Measurements from ENCODE around the gene ITM2B.

The ITM2B gene

DNA sequence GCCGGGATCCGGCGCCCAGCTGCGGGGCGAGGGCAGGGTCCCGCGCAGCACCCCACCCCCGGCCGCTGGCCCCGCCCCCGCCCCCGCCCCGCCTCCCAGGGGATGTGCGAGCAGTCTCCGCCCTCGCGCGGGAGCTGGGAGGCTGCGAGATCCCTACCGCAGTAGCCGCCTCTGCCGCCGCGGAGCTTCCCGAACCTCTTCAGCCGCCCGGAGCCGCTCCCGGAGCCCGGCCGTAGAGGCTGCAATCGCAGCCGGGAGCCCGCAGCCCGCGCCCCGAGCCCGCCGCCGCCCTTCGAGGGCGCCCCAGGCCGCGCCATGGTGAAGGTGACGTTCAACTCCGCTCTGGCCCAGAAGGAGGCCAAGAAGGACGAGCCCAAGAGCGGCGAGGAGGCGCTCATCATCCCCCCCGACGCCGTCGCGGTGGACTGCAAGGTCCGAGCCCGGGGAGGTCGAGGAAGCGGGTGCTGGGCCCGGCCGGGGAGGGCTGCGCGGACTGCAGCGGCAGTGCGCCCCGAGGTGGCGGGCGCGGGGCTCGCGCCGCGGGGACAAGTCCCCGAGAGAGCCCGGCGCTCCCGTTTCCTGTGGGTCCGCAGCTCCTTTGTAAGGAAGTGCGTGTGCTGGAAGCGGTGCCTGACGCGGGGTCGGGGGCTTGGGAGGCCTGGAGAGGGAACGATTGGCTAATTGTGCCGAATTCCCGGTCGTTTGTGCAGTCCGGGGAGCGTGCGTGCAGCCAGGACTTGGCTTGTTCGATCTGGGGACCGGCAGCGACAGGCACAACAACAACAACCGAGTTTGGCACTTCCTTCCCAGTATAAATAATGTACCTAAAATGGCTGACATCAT is at the start of gene ITM2B:
ITM2B (plus strand) TSS at position 161 of the 843 bp plus-strand sequence; CDS start at position 316, 155 bp downstream.
- peak within 1 kb of the TSS; percentile 91 for H3K27ac ChIP-seq

GRCh38 chr13:48184260-48184659 is 48.7 kb upstream of the ITM2B start:
- no peak for TF ChIP-seq ZFX (IDR thresholded peaks at IDR 0.05)
- TF ChIP-seq, protein P1, sequence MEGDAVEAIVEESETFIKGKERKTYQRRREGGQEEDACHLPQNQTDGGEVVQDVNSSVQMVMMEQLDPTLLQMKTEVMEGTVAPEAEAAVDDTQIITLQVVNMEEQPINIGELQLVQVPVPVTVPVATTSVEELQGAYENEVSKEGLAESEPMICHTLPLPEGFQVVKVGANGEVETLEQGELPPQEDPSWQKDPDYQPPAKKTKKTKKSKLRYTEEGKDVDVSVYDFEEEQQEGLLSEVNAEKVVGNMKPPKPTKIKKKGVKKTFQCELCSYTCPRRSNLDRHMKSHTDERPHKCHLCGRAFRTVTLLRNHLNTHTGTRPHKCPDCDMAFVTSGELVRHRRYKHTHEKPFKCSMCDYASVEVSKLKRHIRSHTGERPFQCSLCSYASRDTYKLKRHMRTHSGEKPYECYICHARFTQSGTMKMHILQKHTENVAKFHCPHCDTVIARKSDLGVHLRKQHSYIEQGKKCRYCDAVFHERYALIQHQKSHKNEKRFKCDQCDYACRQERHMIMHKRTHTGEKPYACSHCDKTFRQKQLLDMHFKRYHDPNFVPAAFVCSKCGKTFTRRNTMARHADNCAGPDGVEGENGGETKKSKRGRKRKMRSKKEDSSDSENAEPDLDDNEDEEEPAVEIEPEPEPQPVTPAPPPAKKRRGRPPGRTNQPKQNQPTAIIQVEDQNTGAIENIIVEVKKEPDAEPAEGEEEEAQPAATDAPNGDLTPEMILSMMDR (conservative IDR thresholded peaks at IDR 0.05): no peak
- H3K27ac ChIP-seq: no peak overlapping the region

More for the DNA sequence above, at the start of gene ITM2B:
- TF ChIP-seq, protein P1 (conservative IDR thresholded peaks at IDR 0.05): peak; percentile 58
- TF ChIP-seq ZFX (IDR thresholded peaks at IDR 0.05): peak; percentile 56

DNA sequence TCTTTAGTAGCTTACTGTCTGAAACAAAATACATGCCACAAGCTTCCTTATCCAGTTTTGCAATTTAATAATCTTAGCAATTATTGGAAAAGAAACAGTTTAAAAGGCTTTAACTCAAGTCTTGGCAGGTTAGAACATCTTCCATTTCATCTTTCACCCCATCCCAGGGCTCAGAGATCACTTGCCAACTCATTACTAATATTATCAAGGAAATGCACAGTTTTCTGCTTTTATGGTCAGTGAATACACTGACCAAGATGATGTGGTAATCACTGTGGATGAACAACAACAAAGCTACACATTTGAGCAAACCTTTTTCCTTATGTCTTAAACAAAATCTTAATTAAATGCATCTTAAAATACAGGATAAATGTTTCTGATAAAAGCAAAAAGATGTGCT is 48.0 kb upstream of the ITM2B start:
- no peak overlapping the region for H3K27ac ChIP-seq
- TF ChIP-seq, protein P1 (conservative IDR thresholded peaks at IDR 0.05): no peak
- no peak for TF ChIP-seq ZFX (IDR thresholded peaks at IDR 0.05)

DNA sequence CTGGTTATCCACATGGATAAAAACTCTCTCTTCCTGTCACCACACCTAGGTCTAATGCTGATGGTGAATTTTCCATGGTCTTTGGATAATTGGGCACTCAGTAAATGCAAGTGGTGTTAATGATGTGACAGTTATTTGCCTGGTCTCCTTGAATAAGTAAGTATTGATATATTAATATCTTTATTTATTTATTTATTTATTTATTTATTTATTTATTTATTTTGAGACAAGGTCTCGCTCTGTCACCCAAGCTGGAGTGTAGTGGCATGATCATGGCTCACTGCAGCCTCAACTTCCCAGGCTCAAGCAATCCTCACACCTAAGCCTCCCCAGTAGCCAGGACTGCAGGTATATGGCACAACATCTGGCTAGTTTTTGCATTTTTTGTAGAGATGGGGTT is 46.3 kb upstream of the ITM2B start:
- H3K27ac ChIP-seq: no peak overlapping the region

DNA sequence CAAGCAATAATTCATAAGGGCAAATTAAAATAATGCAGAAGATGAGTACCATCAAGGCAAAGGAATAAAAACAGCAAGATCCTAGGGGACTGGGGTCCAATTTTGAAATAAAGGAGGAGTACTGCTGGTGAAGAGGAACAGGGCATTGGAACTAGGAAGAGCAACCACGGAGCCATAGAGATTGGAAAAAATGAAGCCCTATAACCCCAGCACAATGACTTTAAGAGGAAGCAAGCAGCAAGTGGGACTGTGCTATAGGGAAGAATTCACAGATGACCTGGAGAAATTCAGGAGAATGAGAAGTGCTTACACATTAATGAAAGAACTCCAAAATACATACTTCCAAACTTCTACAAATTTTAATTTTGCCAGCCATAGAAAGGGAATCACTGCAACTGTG is 44.9 kb upstream of the ITM2B start:
- TF ChIP-seq, protein P1 (conservative IDR thresholded peaks at IDR 0.05): no peak
- TF ChIP-seq ZFX (IDR thresholded peaks at IDR 0.05): no peak
- H3K27ac ChIP-seq: no peak overlapping the region

More for the DNA sequence above, 46.3 kb upstream of the ITM2B start:
- TF ChIP-seq, protein P1 (conservative IDR thresholded peaks at IDR 0.05): no peak
- TF ChIP-seq ZFX (IDR thresholded peaks at IDR 0.05): no peak

DNA sequence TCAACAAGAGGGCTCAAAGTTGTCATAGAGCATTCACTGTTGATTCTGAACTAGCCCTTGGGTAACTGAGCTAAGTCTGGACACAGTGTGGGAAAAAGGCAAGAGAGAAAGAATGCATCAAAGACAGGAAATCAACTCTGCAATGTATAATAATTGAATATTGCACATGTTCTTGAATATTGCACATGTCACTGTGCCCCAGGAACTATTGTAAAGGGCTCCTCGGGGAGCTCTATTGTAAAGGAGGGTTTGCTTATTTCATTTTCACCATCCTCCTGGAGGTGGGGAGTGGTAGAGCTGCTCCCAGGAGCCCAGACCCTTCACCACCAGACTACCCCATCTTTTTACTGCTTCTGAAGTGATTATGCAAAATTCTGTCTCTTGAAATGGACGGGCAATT is 44.4 kb upstream of the ITM2B start:
- no peak for TF ChIP-seq ZFX (IDR thresholded peaks at IDR 0.05)
- TF ChIP-seq, protein P1 (conservative IDR thresholded peaks at IDR 0.05): no peak
- H3K27ac ChIP-seq: no peak overlapping the region

GRCh38 chr13:48189171-48189570 is 43.8 kb upstream of the ITM2B start:
- no peak overlapping the region for H3K27ac ChIP-seq
- TF ChIP-seq, protein P1 (conservative IDR thresholded peaks at IDR 0.05): no peak
- TF ChIP-seq ZFX (IDR thresholded peaks at IDR 0.05): no peak

Measured in C4-2B (cell line).